Measurements from ENCODE around the gene XPNPEP2.
A peak's percentile ranks its signal among the peaks of the same experiment; 100 is the strongest.

XPNPEP2 gene

GRCh38 chrX:129738466-129739308, at the start of gene XPNPEP2:
Gene XPNPEP2 (plus strand): TSS chrX:129738979. CDS start chrX:129739214, 235 bp downstream.
- H3K9me3 Mint-ChIP-seq, result no peaks in the 10 kb centered on the region
- H3K36me3 Mint-ChIP-seq (ENCODE audit: low read depth), result no peaks in the 10 kb centered on the region
- no peaks in the 10 kb centered on the region for H3K27me3 Mint-ChIP-seq (ENCODE audit: low read depth)
- H3K4me3 Mint-ChIP-seq, result no peak within 1 kb of the TSS
- DNase-seq (ENCODE audit: low spot score), result no peak
- H3K4me1 Mint-ChIP-seq (ENCODE audit: low read depth), result peaks cover 45% of the 10 kb centered on the region
- H3K27ac Mint-ChIP-seq, result peak within 1 kb of the TSS; percentile 38

- H3K4me3 Mint-ChIP-seq, result no peak overlapping the region
- no peak overlapping the region for H3K27ac Mint-ChIP-seq
- no peak for DNase-seq (ENCODE audit: low spot score)
- no peaks in the 10 kb centered on the region for H3K36me3 Mint-ChIP-seq (ENCODE audit: low read depth)
- H3K27me3 Mint-ChIP-seq (ENCODE audit: low read depth), result no peaks in the 10 kb centered on the region
- no peaks in the 10 kb centered on the region for H3K9me3 Mint-ChIP-seq
- no peaks in the 10 kb centered on the region for H3K4me1 Mint-ChIP-seq (ENCODE audit: low read depth)
Observed at GRCh38 chrX:129689796-129690195, 49.0 kb upstream of the XPNPEP2 start.

- Mint-ChIP-seq H3K4me3 (no peak overlapping the region), H3K4me1 (ENCODE audit: low read depth) (no peaks in the 10 kb centered on the region), H3K27ac (no peak overlapping the region), H3K36me3 (ENCODE audit: low read depth) (no peaks in the 10 kb centered on the region), H3K27me3 (ENCODE audit: low read depth) (no peaks in the 10 kb centered on the region), H3K9me3 (no peaks in the 10 kb centered on the region)
- DNase-seq (ENCODE audit: low spot score), result no peak
Observed at GRCh38 chrX:129690435-129690834, 48.3 kb upstream of the XPNPEP2 start.

- H3K9me3 Mint-ChIP-seq, result no peaks in the 10 kb centered on the region
- H3K27ac Mint-ChIP-seq, result no peak overlapping the region
- H3K27me3 Mint-ChIP-seq (ENCODE audit: low read depth), result peaks cover 3% of the 10 kb centered on the region
- DNase-seq (ENCODE audit: low spot score), result no peak
- no peaks in the 10 kb centered on the region for H3K4me1 Mint-ChIP-seq (ENCODE audit: low read depth)
- H3K36me3 Mint-ChIP-seq (ENCODE audit: low read depth), result no peaks in the 10 kb centered on the region
- no peak overlapping the region for H3K4me3 Mint-ChIP-seq
Observed at GRCh38 chrX:129693354-129693753, 45.4 kb upstream of the XPNPEP2 start.

- H3K36me3 Mint-ChIP-seq (ENCODE audit: low read depth), result no peaks in the 10 kb centered on the region
- DNase-seq (ENCODE audit: low spot score), result no peak
- H3K4me3 Mint-ChIP-seq, result no peak overlapping the region
- no peaks in the 10 kb centered on the region for H3K9me3 Mint-ChIP-seq
- H3K27me3 Mint-ChIP-seq (ENCODE audit: low read depth), result peaks cover 3% of the 10 kb centered on the region
- H3K27ac Mint-ChIP-seq, result no peak overlapping the region
- H3K4me1 Mint-ChIP-seq (ENCODE audit: low read depth), result no peaks in the 10 kb centered on the region
Observed at GRCh38 chrX:129694805-129695204, 44.0 kb upstream of the XPNPEP2 start.

- no peaks in the 10 kb centered on the region for H3K4me1 Mint-ChIP-seq (ENCODE audit: low read depth)
- no peaks in the 10 kb centered on the region for H3K9me3 Mint-ChIP-seq
- H3K27me3 Mint-ChIP-seq (ENCODE audit: low read depth), result peaks cover 3% of the 10 kb centered on the region
- no peaks in the 10 kb centered on the region for H3K36me3 Mint-ChIP-seq (ENCODE audit: low read depth)
- H3K4me3 Mint-ChIP-seq, result no peak overlapping the region
- no peak overlapping the region for H3K27ac Mint-ChIP-seq
- DNase-seq (ENCODE audit: low spot score), result no peak
Observed at GRCh38 chrX:129695535-129695934, 43.2 kb upstream of the XPNPEP2 start.

DNA sequence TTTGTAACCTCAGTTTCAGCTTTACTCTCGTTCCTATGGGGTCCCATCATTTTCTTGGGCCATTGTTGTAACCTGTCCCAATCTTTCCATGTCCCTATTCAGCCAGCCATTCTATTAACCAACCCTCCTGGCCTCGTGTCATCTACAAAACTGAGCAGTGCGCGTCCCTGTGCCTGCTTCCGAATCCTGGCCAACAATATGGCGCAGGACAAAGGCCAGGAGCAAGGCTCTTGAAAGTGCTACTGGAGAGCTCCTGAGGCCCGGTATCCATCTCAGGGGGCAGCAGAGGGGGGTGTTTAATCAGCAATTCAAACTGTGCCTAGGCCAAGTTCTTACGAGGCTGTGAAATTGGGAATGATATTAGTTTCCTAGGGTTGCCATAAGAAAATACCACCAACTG, 42.8 kb upstream of the XPNPEP2 start:
- DNase-seq (ENCODE audit: low spot score), result no peak
- H3K4me1 Mint-ChIP-seq (ENCODE audit: low read depth), result no peaks in the 10 kb centered on the region
- no peak overlapping the region for H3K27ac Mint-ChIP-seq
- H3K4me3 Mint-ChIP-seq, result no peak overlapping the region
- no peaks in the 10 kb centered on the region for H3K36me3 Mint-ChIP-seq (ENCODE audit: low read depth)
- no peaks in the 10 kb centered on the region for H3K9me3 Mint-ChIP-seq
- H3K27me3 Mint-ChIP-seq (ENCODE audit: low read depth), result peaks cover 3% of the 10 kb centered on the region

GRCh38 chrX:129696463-129697155, 42.2 kb upstream of the XPNPEP2 start:
- Mint-ChIP-seq H3K27ac (no peak overlapping the region), H3K4me1 (ENCODE audit: low read depth) (no peaks in the 10 kb centered on the region), H3K36me3 (ENCODE audit: low read depth) (no peaks in the 10 kb centered on the region), H3K4me3 (no peak overlapping the region), H3K9me3 (no peaks in the 10 kb centered on the region), H3K27me3 (ENCODE audit: low read depth) (peaks cover 3% of the 10 kb centered on the region)
- no peak for DNase-seq (ENCODE audit: low spot score)

- no peaks in the 10 kb centered on the region for H3K9me3 Mint-ChIP-seq
Observed at GRCh38 chrX:129697204-129697829, 41.5 kb upstream of the XPNPEP2 start.

DNA sequence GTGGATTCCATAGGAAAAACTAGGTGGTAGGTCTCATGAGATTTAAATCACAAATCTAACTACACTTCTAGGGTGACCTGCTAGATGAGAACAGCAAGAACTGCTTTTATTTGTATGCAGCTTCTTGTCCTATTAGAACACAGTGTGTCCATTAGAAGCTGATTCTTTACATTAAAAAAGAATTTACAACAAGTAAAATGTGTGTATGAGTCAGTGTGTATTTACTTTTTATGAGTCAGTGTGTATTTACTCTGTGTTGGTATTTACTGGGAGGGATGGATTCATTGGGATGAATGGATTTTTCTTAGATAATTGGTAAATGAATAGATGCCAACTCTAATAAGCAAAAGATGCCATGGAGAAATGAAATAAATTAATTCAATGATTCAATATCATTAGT, 40.6 kb upstream of the XPNPEP2 start:
- no peak overlapping the region for H3K4me3 Mint-ChIP-seq
- DNase-seq (ENCODE audit: low spot score), result no peak
- H3K4me1 Mint-ChIP-seq (ENCODE audit: low read depth), result no peaks in the 10 kb centered on the region
- no peak overlapping the region for H3K27ac Mint-ChIP-seq
- peaks cover 3% of the 10 kb centered on the region for H3K27me3 Mint-ChIP-seq (ENCODE audit: low read depth)
- no peaks in the 10 kb centered on the region for H3K36me3 Mint-ChIP-seq (ENCODE audit: low read depth)
- no peaks in the 10 kb centered on the region for H3K9me3 Mint-ChIP-seq

More at GRCh38 chrX:129697204-129697829, 41.5 kb upstream of the XPNPEP2 start:
- H3K27me3 Mint-ChIP-seq (ENCODE audit: low read depth), result peaks cover 3% of the 10 kb centered on the region
- H3K4me3 Mint-ChIP-seq, result no peak overlapping the region
- no peak overlapping the region for H3K27ac Mint-ChIP-seq
- H3K4me1 Mint-ChIP-seq (ENCODE audit: low read depth), result no peaks in the 10 kb centered on the region
- no peak for DNase-seq (ENCODE audit: low spot score)
- H3K36me3 Mint-ChIP-seq (ENCODE audit: low read depth), result no peaks in the 10 kb centered on the region

- H3K4me3 Mint-ChIP-seq, result no peak overlapping the region
- peaks cover 3% of the 10 kb centered on the region for H3K27me3 Mint-ChIP-seq (ENCODE audit: low read depth)
- no peak for DNase-seq (ENCODE audit: low spot score)
- H3K4me1 Mint-ChIP-seq (ENCODE audit: low read depth), result no peaks in the 10 kb centered on the region
- no peaks in the 10 kb centered on the region for H3K9me3 Mint-ChIP-seq
- H3K27ac Mint-ChIP-seq, result no peak overlapping the region
- no peaks in the 10 kb centered on the region for H3K36me3 Mint-ChIP-seq (ENCODE audit: low read depth)
Observed at GRCh38 chrX:129700536-129700935, 38.2 kb upstream of the XPNPEP2 start.

DNA sequence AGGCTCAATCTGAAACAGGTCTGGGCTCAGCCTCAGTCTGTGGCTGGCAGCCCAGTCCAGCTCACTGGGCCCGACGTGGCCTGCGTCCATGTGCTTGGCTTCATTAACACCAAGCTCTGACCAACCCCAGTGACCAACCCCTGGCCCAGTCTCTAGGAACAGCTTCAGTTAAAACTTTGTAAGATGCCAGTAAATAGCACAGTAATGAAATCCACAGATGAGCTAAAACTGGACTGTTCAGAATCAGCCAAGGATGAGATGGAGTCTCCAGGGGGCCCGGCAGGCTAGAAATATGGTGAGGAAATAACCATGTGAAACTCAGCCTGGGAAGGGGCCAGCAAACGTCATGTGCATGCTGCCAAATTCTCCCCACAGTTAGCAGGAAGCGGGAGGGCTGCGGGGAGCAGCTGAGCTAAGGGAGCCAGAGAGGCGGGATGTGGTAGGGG, 37.1 kb upstream of the XPNPEP2 start:
- Mint-ChIP-seq H3K4me3 (no peak overlapping the region), H3K9me3 (no peaks in the 10 kb centered on the region), H3K27ac (no peak overlapping the region), H3K36me3 (ENCODE audit: low read depth) (no peaks in the 10 kb centered on the region), H3K4me1 (ENCODE audit: low read depth) (no peaks in the 10 kb centered on the region), H3K27me3 (ENCODE audit: low read depth) (peaks cover under 1% of the 10 kb centered on the region)
- DNase-seq (ENCODE audit: low spot score), result no peak

DNA sequence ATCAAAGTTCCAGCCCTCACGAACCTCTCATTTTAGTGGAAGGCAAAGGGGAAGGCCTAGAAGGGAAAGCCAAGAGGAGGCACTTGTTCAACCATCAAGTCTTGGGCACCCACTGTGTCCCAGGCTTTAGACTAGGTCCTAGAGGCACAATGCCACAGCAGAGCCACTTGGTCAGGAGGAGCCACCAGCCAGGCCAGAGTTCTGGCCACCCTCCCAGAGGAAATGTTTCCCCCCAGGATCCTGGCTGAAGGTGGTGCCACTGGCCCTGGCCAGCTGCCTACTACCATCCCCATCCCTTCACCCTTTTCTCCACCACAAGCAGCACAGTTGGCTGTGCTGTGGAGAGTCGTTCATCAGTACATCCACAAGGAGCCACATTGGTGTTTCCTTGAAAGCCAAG, 34.3 kb upstream of the XPNPEP2 start:
- no peaks in the 10 kb centered on the region for H3K4me1 Mint-ChIP-seq (ENCODE audit: low read depth)
- no peaks in the 10 kb centered on the region for H3K36me3 Mint-ChIP-seq (ENCODE audit: low read depth)
- H3K9me3 Mint-ChIP-seq, result peaks cover 4% of the 10 kb centered on the region
- H3K4me3 Mint-ChIP-seq, result no peak overlapping the region
- H3K27ac Mint-ChIP-seq, result no peak overlapping the region
- H3K27me3 Mint-ChIP-seq (ENCODE audit: low read depth), result peaks cover 7% of the 10 kb centered on the region
- no peak for DNase-seq (ENCODE audit: low spot score)

GRCh38 chrX:129705377-129705925, 33.3 kb upstream of the XPNPEP2 start:
- peaks cover 8% of the 10 kb centered on the region for H3K27me3 Mint-ChIP-seq (ENCODE audit: low read depth)
- peaks cover 4% of the 10 kb centered on the region for H3K9me3 Mint-ChIP-seq
- no peak overlapping the region for H3K4me3 Mint-ChIP-seq
- no peak for DNase-seq (ENCODE audit: low spot score)
- no peaks in the 10 kb centered on the region for H3K4me1 Mint-ChIP-seq (ENCODE audit: low read depth)
- no peaks in the 10 kb centered on the region for H3K36me3 Mint-ChIP-seq (ENCODE audit: low read depth)
- no peak overlapping the region for H3K27ac Mint-ChIP-seq
